H1 (cell line): ENCODE results near the gene CEBPA. TPM values are rescaled to one million over a fixed set of nuclear protein-coding genes. Genes with fewer than 3 reads are reported as not detected.

Experiments
- HDAC2 ChIP-seq, 2 experiments: fragments of 300-600 bp in 1 of 2; sonication (generic) in 1 of 2; IDR thresholded peaks; 2 replicates each; pipeline ENCODE4 v1.6.1; 2011 to 2012; ENCODE audit warnings: low read depth in 2 of 2, low read length in 2 of 2, mild to moderate bottlenecking in 2 of 2, moderate library complexity in 2 of 2, borderline replicate concordance in 1 of 2, inconsistent platforms in 1 of 2
- HDAC6 ChIP-seq: IDR thresholded peaks from one replicate; pipeline ENCODE4 v1.7.1; 2012; ENCODE audit warnings: low read depth, mild to moderate bottlenecking, inconsistent platforms, low read length, moderate library complexity
- MAX ChIP-seq: IDR thresholded peaks from 2 replicates; pipeline ENCODE4 v1.6.1; 2012; ENCODE audit warnings: inconsistent platforms
- NRF1 ChIP-seq: IDR thresholded peaks from 2 replicates; pipeline ENCODE4 v1.6.1; 2011; ENCODE audit warnings: mild to moderate bottlenecking, low read depth, low read length, improper control_type of control experiment
- PHF8 ChIP-seq: fragments of 200-600 bp; sonication (generic); conservative IDR thresholded peaks from 2 replicates; pipeline ENCODE4 v1.7.1; 2012; ENCODE audit warnings: low read depth, mild to moderate bottlenecking, inconsistent platforms, low read length, moderate library complexity
- RNF2 ChIP-seq: fragments of 200-900, 300-1000 bp; sonication (generic); IDR thresholded peaks from 2 replicates; pipeline ENCODE4 v1.7.1; 2016; ENCODE audit warnings: borderline replicate concordance, low read depth, mild to moderate bottlenecking, antibody characterized with exemption, low read length; ENCODE audit not compliant: poor library complexity, severe bottlenecking; ENCODE audit errors: missing control alignments
- RXRA ChIP-seq: IDR thresholded peaks from 2 replicates; pipeline ENCODE4 v1.6.1; 2011; ENCODE audit warnings: low read depth, mild to moderate bottlenecking, low read length, moderate library complexity; ENCODE audit not compliant: insufficient read depth
- polyA plus RNA-seq, 7 experiments: library from polyadenylated mRNA; depleted of rRNA in 3 of 7; stranded (reverse) in 5 of 7; unstranded in 2 of 7; fragments of >200 nt in 5 of 7; fragments of 200-250 nt in 2 of 7; gene quantifications; 1 replicate in 5 of 7; 2 replicates in 1 of 7; 4 replicates in 1 of 7; pipeline versions ENCODE4 v1.2.1 to v1.2.3, GENCODE V29; 2011 to 2013; ENCODE audit warnings: missing spikeins in 2 of 7, mixed read lengths in 2 of 7
- total RNA-seq: library from RNA; stranded (reverse); fragmentation: NEBNext Ultra II Directional; extraction: Animal tissue kit (Norgen Biotek cat#: 25700); gene quantifications from 2 replicates; pipeline ENCODE4 v1.2.1, GENCODE V29; 2021
- TF ChIP-seq, protein P1 (sequence below): fragments of 300-600 bp; sonication (generic); IDR thresholded peaks from 2 replicates; pipeline ENCODE4 v1.7.1; 2012; ENCODE audit warnings: low read length, moderate library complexity, mild to moderate bottlenecking, inconsistent platforms; ENCODE audit not compliant: insufficient replicate concordance

Gene CEBPA
- total and polyA plus RNA-seq, 2 of the 8 experiments (the other 6 are each of a cell fraction or from before 2014, with no cell fraction given) = 2.0 to 2.7 TPM

GRCh38 chr19:33296488-33296971 lies 5.8 kb downstream of the CEBPA start (continued):
- TF ChIP-seq, protein P1, sequence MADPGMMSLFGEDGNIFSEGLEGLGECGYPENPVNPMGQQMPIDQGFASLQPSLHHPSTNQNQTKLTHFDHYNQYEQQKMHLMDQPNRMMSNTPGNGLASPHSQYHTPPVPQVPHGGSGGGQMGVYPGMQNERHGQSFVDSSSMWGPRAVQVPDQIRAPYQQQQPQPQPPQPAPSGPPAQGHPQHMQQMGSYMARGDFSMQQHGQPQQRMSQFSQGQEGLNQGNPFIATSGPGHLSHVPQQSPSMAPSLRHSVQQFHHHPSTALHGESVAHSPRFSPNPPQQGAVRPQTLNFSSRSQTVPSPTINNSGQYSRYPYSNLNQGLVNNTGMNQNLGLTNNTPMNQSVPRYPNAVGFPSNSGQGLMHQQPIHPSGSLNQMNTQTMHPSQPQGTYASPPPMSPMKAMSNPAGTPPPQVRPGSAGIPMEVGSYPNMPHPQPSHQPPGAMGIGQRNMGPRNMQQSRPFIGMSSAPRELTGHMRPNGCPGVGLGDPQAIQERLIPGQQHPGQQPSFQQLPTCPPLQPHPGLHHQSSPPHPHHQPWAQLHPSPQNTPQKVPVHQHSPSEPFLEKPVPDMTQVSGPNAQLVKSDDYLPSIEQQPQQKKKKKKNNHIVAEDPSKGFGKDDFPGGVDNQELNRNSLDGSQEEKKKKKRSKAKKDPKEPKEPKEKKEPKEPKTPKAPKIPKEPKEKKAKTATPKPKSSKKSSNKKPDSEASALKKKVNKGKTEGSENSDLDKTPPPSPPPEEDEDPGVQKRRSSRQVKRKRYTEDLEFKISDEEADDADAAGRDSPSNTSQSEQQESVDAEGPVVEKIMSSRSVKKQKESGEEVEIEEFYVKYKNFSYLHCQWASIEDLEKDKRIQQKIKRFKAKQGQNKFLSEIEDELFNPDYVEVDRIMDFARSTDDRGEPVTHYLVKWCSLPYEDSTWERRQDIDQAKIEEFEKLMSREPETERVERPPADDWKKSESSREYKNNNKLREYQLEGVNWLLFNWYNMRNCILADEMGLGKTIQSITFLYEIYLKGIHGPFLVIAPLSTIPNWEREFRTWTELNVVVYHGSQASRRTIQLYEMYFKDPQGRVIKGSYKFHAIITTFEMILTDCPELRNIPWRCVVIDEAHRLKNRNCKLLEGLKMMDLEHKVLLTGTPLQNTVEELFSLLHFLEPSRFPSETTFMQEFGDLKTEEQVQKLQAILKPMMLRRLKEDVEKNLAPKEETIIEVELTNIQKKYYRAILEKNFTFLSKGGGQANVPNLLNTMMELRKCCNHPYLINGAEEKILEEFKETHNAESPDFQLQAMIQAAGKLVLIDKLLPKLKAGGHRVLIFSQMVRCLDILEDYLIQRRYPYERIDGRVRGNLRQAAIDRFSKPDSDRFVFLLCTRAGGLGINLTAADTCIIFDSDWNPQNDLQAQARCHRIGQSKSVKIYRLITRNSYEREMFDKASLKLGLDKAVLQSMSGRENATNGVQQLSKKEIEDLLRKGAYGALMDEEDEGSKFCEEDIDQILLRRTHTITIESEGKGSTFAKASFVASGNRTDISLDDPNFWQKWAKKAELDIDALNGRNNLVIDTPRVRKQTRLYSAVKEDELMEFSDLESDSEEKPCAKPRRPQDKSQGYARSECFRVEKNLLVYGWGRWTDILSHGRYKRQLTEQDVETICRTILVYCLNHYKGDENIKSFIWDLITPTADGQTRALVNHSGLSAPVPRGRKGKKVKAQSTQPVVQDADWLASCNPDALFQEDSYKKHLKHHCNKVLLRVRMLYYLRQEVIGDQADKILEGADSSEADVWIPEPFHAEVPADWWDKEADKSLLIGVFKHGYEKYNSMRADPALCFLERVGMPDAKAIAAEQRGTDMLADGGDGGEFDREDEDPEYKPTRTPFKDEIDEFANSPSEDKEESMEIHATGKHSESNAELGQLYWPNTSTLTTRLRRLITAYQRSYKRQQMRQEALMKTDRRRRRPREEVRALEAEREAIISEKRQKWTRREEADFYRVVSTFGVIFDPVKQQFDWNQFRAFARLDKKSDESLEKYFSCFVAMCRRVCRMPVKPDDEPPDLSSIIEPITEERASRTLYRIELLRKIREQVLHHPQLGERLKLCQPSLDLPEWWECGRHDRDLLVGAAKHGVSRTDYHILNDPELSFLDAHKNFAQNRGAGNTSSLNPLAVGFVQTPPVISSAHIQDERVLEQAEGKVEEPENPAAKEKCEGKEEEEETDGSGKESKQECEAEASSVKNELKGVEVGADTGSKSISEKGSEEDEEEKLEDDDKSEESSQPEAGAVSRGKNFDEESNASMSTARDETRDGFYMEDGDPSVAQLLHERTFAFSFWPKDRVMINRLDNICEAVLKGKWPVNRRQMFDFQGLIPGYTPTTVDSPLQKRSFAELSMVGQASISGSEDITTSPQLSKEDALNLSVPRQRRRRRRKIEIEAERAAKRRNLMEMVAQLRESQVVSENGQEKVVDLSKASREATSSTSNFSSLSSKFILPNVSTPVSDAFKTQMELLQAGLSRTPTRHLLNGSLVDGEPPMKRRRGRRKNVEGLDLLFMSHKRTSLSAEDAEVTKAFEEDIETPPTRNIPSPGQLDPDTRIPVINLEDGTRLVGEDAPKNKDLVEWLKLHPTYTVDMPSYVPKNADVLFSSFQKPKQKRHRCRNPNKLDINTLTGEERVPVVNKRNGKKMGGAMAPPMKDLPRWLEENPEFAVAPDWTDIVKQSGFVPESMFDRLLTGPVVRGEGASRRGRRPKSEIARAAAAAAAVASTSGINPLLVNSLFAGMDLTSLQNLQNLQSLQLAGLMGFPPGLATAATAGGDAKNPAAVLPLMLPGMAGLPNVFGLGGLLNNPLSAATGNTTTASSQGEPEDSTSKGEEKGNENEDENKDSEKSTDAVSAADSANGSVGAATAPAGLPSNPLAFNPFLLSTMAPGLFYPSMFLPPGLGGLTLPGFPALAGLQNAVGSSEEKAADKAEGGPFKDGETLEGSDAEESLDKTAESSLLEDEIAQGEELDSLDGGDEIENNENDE = no peak
- TF ChIP-seq RXRA (no peak), NRF1 (no peak), RNF2 (no peak), HDAC6 (no peak), PHF8 (no peak), MAX (no peak), HDAC2 (IDR thresholded peaks at IDR 0.05; ENCODE audit: borderline replicate concordance in 1 of 2, low read depth in 2 of 2, low read length in 2 of 2) (no peak)
